GM21619 (cell line): ENCODE measurements around the gene PPARG.

ENCODE experiments used
- ATAC-seq: cut with Tn5 transposase; IDR thresholded peaks from one replicate; pipeline ENCODE4 v1.9.1; 2021; ENCODE audit not compliant: unreplicated experiment

PPARG gene

DNA sequence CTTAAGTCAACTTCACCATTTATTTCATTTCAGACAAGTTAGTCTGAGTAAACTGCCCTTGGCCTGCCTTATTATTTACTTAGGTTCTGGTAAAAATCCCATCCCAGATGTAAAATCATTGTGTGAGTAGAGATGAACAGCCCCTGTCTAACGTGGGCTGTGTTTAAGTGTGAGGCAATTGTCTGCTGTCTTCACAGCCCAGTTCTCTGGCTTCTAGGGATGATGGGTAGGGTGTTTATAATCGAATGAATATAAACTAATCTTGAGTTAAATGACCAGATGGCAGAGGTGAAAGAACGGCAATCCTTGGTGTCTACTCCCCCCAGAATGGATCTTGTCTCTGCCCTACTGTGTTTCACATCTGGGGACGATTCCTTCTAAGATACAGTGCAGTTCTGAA is 20.8 kb downstream of the PPARG start:
- ATAC-seq, result no peak

GRCh38 chr3:12312010-12312409 is 23.1 kb downstream of the PPARG start:
- ATAC-seq, result no peak

DNA sequence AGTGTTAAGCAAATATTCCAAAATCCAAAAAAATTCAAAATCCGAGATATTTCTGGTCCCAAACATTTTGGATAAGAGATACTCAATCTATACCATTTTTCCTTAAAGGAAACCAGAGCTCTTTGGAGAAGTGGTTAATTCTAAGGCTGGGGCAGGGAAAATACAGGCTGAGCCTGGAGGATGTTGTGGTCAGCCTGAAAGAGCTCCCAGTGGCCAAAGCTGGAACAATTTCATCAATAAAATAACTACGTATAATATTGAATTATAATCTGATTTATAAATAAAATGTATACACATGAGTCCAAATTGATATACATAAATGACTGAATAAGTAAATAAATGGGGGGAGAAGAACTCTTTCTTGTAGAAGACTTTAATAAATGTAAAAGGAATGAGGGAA is 24.6 kb downstream of the PPARG start:
- no peak for ATAC-seq

- peak; percentile 37 for ATAC-seq
These were observed 27.4 kb downstream of the PPARG start for GRCh38 chr3:12316253-12316652.

DNA sequence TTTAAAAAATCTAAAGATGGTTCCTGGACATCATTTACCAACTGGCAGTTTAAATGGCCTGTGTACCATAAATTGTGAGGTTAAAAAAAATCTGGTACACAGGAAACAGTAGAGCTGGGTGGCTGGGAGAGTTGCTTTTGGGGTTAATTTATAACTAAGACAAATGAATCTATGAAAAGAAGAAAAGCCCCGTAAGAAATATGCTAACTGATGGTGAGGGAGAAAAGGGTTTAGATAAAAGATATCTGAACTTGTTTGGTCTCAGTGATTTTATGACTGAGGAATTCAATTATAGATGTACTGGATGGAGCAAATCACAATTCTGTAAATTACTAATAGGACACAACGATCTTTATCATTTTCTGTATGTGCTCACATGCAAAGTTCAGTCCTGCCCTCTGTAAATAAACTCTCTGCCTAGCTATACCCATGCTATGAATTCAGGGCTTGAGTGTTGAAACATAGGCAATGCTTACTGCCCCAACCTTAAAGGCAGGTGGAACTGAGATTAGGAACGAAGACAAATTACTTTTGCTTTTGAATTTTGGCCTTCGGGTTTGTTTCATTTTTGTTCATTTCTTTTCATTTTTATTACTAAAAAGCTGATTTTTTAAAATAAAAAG is 28.0 kb downstream of the PPARG start:
- ATAC-seq, result peak; percentile 77

GRCh38 chr3:12317914-12318313 is 29.0 kb downstream of the PPARG start:
- ATAC-seq, result no peak

- no peak for ATAC-seq
These were observed 30.1 kb downstream of the PPARG start for GRCh38 chr3:12318758-12319621.

DNA sequence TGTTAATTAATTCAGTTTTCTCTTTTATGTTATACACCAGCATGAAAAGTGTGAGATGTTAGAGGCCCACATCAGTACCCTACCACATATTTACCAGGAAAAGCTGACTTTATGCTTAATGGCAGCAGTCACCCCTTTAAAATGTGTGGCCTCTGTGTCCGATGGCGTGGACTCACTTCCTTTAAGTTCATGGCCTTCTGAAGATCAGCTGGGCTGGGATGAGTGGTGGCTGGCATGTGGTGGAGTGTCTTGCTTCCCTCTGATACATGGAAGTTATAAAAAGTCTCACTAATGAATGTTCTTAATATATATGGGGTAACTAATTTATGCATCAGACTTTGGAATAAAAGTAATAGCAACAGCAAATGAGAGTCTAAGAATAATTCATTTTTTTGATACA is 32.1 kb downstream of the PPARG start:
- ATAC-seq, result no peak

DNA sequence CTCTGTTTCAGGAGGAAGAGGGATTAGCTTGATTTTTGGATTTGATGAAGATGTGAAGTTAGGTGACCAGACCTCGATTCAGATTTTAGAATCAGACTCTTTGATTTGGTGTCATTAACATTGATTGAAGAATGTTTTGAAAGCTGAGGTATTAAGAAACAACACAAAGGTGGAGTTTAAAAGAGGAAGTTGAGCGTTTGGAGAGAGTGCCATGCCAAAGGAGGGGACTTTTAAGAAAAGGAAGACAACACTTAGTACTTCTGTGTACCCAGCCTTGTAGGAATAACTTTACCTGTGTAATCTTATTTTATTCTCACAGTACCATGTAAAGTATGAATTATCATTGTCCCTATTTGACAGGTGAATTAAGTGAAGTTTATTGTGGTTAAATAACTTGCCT is 34.4 kb downstream of the PPARG start:
- ATAC-seq, result no peak

GRCh38 chr3:12325586-12326515 is 37.0 kb downstream of the PPARG start:
- no peak for ATAC-seq

DNA sequence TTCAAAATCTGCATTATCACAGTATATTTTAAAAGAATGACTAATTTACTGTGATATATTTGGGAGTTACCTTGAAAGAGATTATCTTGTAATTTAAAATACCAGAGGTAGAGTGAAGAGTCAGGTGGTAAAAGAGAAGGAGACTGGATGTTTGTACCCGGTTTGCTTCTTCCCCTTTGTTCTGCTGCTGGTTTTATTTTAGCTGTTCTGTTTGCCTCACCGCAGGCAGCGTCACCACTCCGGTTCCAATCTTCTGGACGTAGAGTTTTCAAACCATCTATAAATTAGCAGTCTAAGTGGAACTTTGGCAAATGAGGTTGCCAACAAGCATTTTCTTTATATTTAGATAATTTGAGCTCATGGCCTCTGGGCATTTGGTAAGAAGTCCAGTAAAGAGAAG is 38.2 kb downstream of the PPARG start:
- no peak for ATAC-seq

DNA sequence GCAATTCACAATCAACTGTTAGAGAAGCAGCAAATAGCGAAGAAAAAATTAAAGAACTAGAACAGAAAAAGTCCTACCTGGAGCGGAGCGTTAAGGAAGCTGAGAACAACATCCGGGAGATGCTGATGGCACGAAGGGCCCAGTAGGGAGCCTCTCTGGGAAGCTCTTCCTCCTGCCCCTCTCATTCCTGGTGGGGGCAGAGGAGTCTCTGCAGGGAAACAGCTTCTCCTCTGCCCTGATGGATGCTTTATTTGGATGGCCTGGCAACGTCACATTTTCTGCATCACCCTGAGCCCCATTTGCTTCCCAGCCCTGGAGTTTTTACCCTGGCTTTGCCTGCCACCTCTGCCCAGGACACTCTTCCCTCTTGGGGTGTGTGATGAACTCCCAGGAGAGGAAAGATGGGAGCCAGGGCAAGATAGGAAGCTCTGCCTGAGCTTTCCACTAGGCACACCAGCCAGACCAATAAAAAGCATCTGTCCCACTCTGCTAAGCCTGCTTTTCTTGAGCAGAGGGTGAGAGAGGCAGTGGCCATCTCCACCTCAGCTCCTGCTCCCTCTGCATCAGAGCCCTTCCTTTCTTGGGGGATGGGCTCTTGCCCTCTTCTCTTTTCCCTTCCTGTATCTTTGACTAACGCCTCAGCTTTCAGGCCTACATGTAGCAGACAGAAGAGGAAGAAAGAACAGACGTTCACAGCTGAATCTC is 39.4 kb downstream of the PPARG start:
- no peak for ATAC-seq

GRCh38 chr3:12328837-12329462 is 40.1 kb downstream of the PPARG start:
- ATAC-seq, result no peak

GRCh38 chr3:12334786-12335185 is 45.9 kb downstream of the PPARG start:
- no peak for ATAC-seq

DNA sequence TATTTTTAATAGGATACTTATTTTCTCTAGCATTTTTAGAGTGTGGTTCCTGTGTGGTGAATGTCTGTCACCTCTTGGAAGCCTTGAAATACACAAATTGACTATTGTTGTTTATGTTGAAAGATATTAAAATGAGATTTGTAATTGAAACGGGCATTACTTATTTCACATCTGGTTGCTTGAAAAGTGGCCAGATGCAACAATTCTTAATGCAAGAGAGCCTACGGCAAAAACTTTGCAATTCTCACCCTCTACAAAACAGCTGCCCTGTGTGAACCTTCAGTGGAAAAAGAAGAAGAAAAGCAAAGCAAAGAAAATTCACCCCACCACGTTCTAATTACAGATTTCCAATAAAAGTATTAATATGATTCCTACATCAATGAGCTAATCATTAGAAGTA is 46.6 kb downstream of the PPARG start:
- ATAC-seq, result no peak

DNA sequence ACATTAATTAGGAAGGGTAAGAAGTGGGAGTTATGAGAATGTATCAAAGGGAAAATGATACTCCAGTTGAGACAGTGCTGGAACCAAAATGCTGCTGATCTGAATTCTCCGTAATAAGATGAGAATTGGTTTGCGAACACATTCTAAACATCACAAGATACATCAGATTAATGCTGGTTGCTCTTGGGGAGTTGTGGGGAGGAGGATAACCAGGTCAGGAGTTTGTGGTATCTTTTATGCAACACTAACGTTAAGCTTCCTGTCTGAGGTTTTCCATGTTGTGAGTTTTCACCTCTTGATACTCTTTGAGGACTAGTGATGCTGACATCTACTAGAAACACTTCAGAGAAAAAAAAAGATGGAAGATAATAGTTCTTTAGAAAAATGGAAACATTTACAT is 47.2 kb downstream of the PPARG start:
- no peak for ATAC-seq

- ATAC-seq, result no peak
These were observed 50.0 kb downstream of the PPARG start for GRCh38 chr3:12338595-12339546.

DNA sequence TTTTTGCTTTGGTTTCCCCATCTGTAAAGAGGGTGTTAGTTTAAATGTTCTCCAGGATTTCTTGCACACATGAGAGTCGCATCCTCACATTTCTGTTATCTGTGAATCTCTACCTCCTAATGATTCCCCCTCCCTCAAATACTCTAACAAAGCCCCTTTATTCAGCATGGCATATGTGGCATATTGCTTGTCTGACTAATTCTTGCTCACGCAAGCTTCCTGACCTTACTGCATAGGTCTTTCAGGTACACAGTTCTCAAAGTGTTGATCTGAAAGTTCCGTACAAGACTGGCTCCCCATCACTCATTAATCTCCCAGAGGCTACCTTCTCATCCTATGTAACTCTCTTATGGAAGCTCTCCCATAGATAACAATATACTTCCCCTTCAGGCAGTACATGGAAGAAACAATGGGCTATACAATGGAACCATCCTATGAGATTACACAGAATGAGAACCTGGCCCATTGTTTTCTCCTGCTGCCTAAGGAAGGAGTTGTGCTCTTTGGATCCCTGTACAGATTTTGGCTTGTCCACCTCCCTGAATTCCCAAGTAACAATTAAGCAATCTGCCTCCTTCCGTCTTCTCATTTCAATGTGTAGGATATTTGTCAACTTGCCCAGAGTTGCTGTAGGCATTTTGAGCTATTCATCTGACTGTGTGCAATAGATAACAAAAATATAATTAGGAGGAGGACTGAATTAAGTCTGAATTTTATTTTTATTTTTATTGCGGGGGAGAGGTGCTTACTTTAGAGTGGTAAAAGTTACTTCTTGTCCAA is 51.0 kb downstream of the PPARG start:
- ATAC-seq, result no peak

DNA sequence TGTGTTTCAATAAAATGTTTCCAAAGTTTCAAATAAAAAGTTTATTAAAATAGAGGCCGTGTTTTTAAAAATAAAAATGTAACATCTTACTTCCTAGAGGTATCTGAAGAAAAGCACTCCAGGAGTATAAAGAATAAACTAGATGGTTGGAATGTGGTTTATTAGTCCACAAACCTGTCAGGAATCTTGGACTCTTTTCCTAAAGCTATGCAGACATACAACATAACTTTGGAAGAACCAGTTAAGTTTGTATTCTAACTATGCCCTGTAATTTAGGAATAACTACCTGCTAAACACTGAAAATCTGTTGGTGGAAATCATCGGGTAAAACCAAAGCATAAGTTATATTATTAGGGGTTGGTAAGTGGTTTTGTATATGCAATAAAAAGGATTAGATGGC is 51.6 kb downstream of the PPARG start:
- no peak for ATAC-seq
